ENCODE measurements around the gene MED20.

The MED20 gene

DNA sequence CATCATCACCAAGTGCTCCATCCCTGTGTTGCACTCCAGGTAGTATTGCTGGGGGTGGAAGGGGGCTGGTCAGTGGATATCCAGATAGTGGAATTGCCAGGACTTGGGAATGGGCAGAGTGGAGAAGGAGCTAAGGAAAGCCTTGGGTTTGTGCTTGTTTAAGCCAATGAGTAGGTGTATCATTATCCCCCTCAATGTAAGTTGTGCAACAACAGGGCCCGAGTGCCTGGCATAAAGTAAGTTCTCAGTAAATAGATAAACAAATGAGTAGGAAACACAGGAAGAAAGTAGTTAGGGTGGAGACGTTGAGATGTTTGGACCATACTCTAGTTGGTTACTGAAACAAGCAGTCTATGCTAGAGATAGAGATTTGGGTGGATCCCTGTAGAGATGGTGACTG is 10.9 kb upstream of the MED20 start:
- DNase-seq (ENCODE audit: insufficient read length) (no peak), FAIRE-seq (no peak)
- TF ChIP-seq TAF1 (IDR thresholded peaks at IDR 0.05; ENCODE audit: borderline replicate concordance, low read depth, low read length) (no peak), POLR2AphosphoS5 (IDR thresholded peaks at IDR 0.05; ENCODE audit: low read depth, low read length) (no peak)

- FAIRE-seq (no peak), DNase-seq (ENCODE audit: insufficient read length) (no peak)
- TF ChIP-seq POLR2AphosphoS5 (IDR thresholded peaks at IDR 0.05; ENCODE audit: low read depth, low read length): no peak
- TF ChIP-seq POLR2A (IDR thresholded peaks at IDR 0.05; ENCODE audit: low read depth, low read length): no peak
- TF ChIP-seq TAF1 (IDR thresholded peaks at IDR 0.05; ENCODE audit: borderline replicate concordance, low read depth, low read length): no peak
These were observed 9.0 kb upstream of the MED20 start for GRCh38 chr6:41929924-41930323.

GRCh38 chr6:41927253-41927652 is 6.3 kb upstream of the MED20 start:
- DNase-seq (ENCODE audit: insufficient read length): no peak
- FAIRE-seq: no peak
- no peak for TF ChIP-seq TAF1 (IDR thresholded peaks at IDR 0.05; ENCODE audit: borderline replicate concordance, low read depth, low read length)
- TF ChIP-seq POLR2AphosphoS5 (IDR thresholded peaks at IDR 0.05; ENCODE audit: low read depth, low read length): no peak
- no peak for TF ChIP-seq POLR2A (IDR thresholded peaks at IDR 0.05; ENCODE audit: low read depth, low read length)

- no peak for TF ChIP-seq TAF1 (IDR thresholded peaks at IDR 0.05; ENCODE audit: borderline replicate concordance, low read depth, low read length)
- TF ChIP-seq POLR2AphosphoS5 (IDR thresholded peaks at IDR 0.05; ENCODE audit: low read depth, low read length): no peak
- TF ChIP-seq POLR2A (IDR thresholded peaks at IDR 0.05; ENCODE audit: low read depth, low read length): no peak
- FAIRE-seq (no peak), DNase-seq (ENCODE audit: insufficient read length) (no peak)
These were observed 1.2 kb upstream of the MED20 start for GRCh38 chr6:41922154-41922553.

DNA sequence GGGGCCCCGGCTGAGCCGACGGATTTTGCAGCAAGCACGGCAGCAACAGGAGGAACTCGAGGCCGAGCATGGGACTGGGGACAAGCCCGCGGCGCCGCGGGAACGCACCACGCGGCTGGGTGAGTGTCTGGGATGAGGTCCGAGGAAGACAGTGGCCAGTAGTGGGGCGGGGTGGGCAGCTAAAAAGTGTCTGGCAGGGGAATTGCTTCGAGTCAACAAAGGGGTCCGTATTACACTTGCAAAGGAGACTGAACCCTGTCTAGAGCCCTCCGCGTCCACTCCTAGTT is 716 bp upstream of the MED20 start:
- DNase-seq (ENCODE audit: insufficient read length) (no peak), FAIRE-seq (no peak)
- TF ChIP-seq POLR2AphosphoS5 (IDR thresholded peaks at IDR 0.05; ENCODE audit: low read depth, low read length) (no peak), TAF1 (IDR thresholded peaks at IDR 0.05; ENCODE audit: borderline replicate concordance, low read depth, low read length) (no peak), POLR2A (IDR thresholded peaks at IDR 0.05; ENCODE audit: low read depth, low read length) (no peak)

- DNase-seq (ENCODE audit: insufficient read length): no peak
- FAIRE-seq: no peak
- TF ChIP-seq TAF1 (IDR thresholded peaks at IDR 0.05; ENCODE audit: borderline replicate concordance, low read depth, low read length) (no peak), POLR2A (IDR thresholded peaks at IDR 0.05; ENCODE audit: low read depth, low read length) (no peak), POLR2AphosphoS5 (IDR thresholded peaks at IDR 0.05; ENCODE audit: low read depth, low read length) (no peak)
These were observed 3.4 kb downstream of the MED20 start for GRCh38 chr6:41917528-41917927.

GRCh38 chr6:41914869-41915530 is 5.9 kb downstream of the MED20 start:
- no peak for FAIRE-seq
- DNase-seq (ENCODE audit: insufficient read length): no peak
- TF ChIP-seq TAF1 (IDR thresholded peaks at IDR 0.05; ENCODE audit: borderline replicate concordance, low read depth, low read length): no peak

- DNase-seq (ENCODE audit: insufficient read length) (no peak), FAIRE-seq (no peak)
- TF ChIP-seq POLR2AphosphoS5 (IDR thresholded peaks at IDR 0.05; ENCODE audit: low read depth, low read length) (no peak), TAF1 (IDR thresholded peaks at IDR 0.05; ENCODE audit: borderline replicate concordance, low read depth, low read length) (no peak), POLR2A (IDR thresholded peaks at IDR 0.05; ENCODE audit: low read depth, low read length) (no peak)
These were observed 6.6 kb downstream of the MED20 start for GRCh38 chr6:41914343-41914742.

DNA sequence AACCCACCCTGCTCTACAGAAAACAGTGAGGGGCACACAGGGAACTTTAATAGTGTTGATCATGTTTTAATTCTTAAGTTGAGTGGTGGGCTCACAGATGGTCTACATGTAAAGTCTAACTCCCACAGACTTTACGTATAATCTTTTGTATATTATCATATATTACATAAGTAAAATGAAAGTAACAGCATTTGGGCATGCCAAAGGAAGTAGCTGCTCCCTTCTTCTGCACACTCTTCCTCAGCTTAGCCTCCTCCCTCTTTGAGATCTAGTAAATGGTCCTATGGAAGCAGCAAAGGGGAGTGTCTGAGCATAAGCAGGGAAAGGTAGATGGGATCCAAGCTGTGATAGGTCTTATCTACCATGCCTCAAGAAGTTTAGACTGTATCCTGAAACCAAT is 11.2 kb downstream of the MED20 start:
- no peak for FAIRE-seq
- TF ChIP-seq POLR2AphosphoS5 (IDR thresholded peaks at IDR 0.05; ENCODE audit: low read depth, low read length): no peak
- no peak for DNase-seq (ENCODE audit: insufficient read length)

DNA sequence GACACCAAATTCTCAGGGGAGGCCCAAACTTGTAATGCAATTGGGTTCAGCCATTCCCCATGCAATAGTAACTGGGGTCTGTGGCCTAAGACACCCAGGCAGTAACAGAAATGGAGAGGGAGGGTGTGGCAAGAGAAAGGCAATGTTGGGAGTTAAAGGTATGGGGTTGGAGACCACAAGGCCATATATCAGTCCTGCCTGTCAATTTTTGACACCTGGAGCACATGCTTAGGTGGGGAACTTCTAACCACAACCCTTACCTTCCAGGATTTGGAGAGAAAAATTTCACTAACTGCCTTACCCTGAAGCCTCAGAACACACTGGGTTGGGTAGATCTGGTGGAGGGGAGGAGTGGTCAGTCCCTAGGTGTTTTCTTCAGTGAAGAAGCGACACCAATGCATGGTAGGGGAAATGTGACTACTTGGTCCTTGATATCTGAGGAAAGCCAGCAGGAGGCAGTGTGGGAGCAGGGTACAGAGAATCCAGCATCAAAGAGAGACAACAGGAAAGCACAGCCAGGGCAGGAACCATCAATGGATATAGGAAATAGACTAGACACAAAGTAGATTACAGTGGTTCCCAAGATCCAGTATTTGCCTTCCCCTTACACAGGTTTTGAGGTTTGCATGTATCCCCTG is 18.9 kb downstream of the MED20 start:
- no peak for FAIRE-seq
- DNase-seq (ENCODE audit: insufficient read length): no peak
- TF ChIP-seq POLR2A (IDR thresholded peaks at IDR 0.05; ENCODE audit: low read depth, low read length) (no peak), TAF1 (IDR thresholded peaks at IDR 0.05; ENCODE audit: borderline replicate concordance, low read depth, low read length) (no peak), POLR2AphosphoS5 (IDR thresholded peaks at IDR 0.05; ENCODE audit: low read depth, low read length) (no peak)

DNA sequence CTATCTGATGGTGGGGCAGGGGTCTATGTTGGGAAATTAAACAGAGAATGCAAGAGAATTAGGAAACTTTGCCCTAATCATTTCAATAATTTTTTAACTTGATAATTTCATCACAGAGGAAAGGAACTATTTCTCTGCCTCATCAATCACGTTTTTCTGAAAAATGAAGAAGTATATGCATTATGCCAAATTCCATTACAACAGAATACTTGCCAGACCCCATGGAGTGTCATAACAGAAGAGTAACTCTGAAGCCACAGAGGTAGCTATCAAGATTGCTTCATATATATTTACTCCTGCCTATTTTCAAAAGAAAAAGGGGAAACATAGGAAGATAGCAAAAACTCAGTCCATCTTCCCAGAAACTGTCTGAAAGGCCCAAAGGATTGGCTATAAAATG is 20.1 kb downstream of the MED20 start:
- DNase-seq (ENCODE audit: insufficient read length) (no peak), FAIRE-seq (no peak)
- no peak for TF ChIP-seq POLR2A (IDR thresholded peaks at IDR 0.05; ENCODE audit: low read depth, low read length)
- TF ChIP-seq TAF1 (IDR thresholded peaks at IDR 0.05; ENCODE audit: borderline replicate concordance, low read depth, low read length): no peak
- no peak for TF ChIP-seq POLR2AphosphoS5 (IDR thresholded peaks at IDR 0.05; ENCODE audit: low read depth, low read length)

- no peak for TF ChIP-seq POLR2A (IDR thresholded peaks at IDR 0.05; ENCODE audit: low read depth, low read length)
- no peak for TF ChIP-seq POLR2AphosphoS5 (IDR thresholded peaks at IDR 0.05; ENCODE audit: low read depth, low read length)
- TF ChIP-seq TAF1 (IDR thresholded peaks at IDR 0.05; ENCODE audit: borderline replicate concordance, low read depth, low read length): no peak
- DNase-seq (ENCODE audit: insufficient read length): no peak
- FAIRE-seq: no peak
These were observed 24.7 kb downstream of the MED20 start for GRCh38 chr6:41896281-41896680.

Data from GM12892 (cell line).